HL-60/S4 treated with phorbol 12-myristate 13-acetate at 8.2 ng/mL for 4 days and 3 days (cell line): Measurements from ENCODE around the gene GJD4.

Experiments
- in situ Hi-C: fragments of 300-500 bp; cut with MboI; formaldehyde crosslinking; loops from 2 replicates; pipeline ENCODE4 v1.15.0; 2022; ENCODE audit warnings: low sequenced_read_pairs

The GJD4 gene

GRCh38 chr10:35578618-35578956 is 26.6 kb upstream of the GJD4 start:
- in situ Hi-C loops, result no loop called here

DNA sequence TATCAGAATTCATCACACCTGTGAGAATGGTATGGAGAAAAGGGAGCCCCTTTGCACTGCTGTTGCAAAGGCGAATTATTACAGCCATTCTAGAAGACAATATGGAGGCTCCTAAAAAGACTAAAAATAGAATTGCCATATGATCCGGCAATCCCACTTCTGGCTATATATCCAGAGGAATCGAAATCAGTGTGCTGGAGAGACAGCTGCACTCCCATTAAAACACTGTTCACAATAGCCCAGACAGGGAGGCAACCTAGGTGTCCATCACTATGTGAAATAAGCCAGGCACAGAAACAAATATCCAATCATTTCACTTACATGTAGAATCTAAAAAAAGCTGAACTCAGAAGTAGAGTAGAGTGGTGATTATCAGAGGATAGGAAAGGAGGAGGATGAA is 26.0 kb upstream of the GJD4 start:
- in situ Hi-C loops, result no loop called here

DNA sequence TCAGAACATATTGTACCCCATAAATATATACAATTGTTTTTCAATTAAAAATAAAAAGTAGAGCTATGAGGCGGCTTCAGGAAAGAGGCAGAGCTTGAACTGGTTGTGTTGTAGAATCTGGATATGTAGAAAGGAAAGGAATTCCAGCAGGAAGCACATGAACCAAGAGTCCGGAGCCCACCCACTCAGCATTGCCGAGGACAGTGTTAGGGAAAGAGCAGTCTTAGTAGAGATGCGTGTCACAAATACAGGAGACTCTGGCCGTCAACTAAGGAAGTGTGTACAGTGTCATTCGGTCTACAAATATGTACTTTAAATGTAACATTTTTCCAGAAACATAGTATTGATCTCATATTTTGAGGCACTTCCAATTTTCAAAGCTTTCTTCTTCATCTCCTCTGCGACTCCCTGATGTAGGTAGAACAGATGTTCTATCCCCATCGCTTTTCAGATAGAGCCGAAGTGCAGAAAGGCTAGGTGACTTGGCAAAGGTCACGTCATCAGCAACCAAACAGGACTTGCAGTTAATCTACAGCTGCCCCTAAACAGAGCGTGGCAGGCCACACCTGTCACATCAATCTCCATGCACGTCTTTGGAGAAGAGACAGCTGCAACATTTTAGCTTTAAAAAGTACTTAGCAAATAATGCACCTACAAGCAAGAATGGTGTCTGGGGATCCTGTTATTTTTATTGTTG is 25.3 kb upstream of the GJD4 start:
- in situ Hi-C loops, result no loop called here

- in situ Hi-C loops, result no loop called here
Observed at GRCh38 chr10:35580423-35580770, 24.7 kb upstream of the GJD4 start.

- in situ Hi-C loops, result no loop called here
Observed at GRCh38 chr10:35581655-35582054, 23.5 kb upstream of the GJD4 start.

- in situ Hi-C loops, result no loop called here
Observed at GRCh38 chr10:35584946-35585345, 20.2 kb upstream of the GJD4 start.

DNA sequence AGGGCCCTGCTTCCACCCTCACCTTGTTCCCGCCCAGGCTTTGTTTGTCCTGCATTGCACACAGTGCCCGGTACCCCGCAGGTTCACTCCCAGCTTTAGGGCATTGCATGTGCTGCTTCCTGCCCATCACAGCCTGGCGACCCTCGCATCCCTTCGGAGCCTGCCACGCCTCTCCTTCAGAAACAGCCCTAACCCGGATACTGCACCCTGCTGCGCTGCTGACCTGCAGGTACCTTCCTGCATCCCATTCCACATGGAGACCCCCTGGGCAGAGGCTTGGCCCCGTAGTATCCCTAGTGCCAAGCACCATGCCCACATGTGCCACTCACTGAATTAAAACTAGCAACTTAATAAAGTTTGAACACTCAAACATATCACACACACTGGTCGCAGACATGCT is 19.8 kb upstream of the GJD4 start:
- in situ Hi-C loops, result no loop called here

DNA sequence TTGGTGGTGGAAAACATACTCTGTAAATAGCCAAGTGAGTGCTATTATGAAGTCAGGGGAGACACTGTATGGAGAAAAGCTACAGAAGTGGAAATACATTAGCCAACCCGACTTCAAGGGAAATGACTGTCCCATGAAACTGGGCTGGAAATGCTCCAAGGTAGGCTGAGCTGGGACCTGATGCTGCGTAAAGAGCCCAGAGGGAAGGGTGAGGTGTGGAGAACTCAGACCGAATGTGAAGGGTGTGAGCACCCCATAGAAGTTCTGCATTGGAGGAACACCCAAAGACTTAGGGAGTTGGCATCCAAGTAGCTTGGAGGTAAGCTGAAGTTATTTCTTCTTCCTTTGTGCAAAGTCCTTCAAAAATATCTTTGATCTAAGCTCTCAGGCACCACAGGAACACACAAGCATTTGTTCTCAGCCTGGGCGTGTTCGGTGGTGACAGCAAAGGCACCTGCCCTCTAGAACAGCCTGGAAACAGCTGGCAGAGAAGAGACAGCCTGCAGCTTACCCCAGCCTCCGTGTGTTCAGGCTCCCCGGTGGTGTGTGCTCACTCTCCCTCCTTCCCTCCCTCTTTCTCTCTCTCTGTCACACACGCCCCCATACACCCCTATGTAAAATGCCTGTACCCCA is 19.1 kb upstream of the GJD4 start:
- in situ Hi-C loops, result no loop called here

DNA sequence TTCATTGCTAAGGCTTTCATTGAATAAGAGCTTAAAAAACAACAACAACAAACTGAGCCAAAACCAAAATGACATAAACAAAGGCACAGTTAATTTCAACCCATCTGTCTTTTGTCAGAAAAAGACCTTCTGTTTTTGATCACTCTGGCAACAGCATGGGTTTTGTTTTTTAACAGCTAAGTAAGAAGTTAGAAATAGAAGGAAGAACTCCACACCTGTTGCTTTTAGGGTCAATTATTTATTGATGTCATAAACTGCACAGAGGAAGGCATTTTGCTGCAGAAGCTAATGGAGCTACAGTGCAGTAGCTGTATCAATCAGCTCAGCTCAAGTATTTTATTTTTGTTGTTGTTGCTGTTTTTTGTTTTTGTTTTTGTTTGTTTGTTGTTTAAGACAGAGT is 16.3 kb upstream of the GJD4 start:
- in situ Hi-C loops, result no loop called here

GRCh38 chr10:35592441-35592840 is 12.7 kb upstream of the GJD4 start:
- in situ Hi-C loops, result no loop called here

- in situ Hi-C loops, result no loop called here
Observed at GRCh38 chr10:35594115-35595079, 10.7 kb upstream of the GJD4 start.

GRCh38 chr10:35595106-35595505 is 10.0 kb upstream of the GJD4 start:
- in situ Hi-C loops, result no loop called here

DNA sequence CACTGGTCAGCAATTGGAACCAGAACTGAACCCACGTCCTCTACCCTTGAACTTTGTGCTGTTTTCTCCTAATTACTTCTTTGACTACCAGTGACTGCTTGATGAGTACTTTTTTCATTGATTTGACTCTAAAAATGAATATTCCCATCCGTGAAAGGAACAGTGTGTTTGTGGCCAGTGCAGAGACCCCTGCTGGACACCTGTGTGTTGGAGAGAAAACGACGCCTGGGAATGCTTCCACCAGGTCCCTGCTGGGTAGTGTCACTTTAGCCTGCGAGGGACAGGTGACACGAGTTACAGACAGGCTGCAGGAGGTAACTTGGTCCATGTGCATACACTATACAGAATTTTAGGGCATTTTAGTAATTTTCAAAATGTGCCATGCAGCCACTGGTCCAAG is 6.8 kb upstream of the GJD4 start:
- in situ Hi-C loops, result no loop called here

- in situ Hi-C loops, result no loop called here
Observed at GRCh38 chr10:35600193-35600592, 4.9 kb upstream of the GJD4 start.

DNA sequence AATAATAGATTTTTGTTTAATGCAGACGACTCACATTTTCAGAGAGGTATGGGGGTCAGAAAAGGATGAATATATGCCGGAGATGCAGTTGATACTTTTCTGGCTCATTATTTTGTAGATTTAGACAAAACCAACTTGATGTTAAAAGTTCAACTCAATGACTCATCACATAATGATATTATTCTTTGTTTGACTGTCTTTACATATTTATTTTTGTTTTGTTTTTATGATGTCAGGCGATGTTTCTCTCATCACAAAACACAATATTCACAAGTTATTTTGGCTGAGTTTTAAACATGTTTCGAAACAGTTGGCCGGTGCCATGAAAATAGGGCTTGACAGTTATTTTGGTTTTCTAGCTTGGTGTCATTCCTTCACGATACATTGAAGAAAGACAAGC is 1.3 kb downstream of the GJD4 start:
- in situ Hi-C loops, result no loop called here

DNA sequence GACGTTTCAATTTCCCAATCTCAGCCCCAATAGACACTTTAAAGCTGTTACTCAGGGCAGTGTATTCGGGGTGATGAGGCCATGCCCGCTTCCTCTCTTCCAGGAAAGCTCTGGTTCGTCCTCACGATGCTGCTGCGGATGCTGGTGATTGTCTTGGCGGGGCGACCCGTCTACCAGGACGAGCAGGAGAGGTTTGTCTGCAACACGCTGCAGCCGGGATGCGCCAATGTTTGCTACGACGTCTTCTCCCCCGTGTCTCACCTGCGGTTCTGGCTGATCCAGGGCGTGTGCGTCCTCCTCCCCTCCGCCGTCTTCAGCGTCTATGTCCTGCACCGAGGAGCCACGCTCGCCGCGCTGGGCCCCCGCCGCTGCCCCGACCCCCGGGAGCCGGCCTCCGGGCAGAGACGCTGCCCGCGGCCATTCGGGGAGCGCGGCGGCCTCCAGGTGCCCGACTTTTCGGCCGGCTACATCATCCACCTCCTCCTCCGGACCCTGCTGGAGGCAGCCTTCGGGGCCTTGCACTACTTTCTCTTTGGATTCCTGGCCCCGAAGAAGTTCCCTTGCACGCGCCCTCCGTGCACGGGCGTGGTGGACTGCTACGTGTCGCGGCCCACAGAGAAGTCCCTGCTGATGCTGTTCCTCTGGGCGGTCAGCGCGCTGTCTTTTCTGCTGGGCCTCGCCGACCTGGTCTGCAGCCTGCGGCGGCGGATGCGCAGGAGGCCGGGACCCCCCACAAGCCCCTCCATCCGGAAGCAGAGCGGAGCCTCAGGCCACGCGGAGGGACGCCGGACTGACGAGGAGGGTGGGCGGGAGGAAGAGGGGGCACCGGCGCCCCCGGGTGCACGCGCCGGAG is 2.6 kb downstream of the GJD4 start:
- in situ Hi-C loops, result no loop called here

- in situ Hi-C loops, result no loop called here
Observed at GRCh38 chr10:35608328-35608672, 3.2 kb downstream of the GJD4 start.

DNA sequence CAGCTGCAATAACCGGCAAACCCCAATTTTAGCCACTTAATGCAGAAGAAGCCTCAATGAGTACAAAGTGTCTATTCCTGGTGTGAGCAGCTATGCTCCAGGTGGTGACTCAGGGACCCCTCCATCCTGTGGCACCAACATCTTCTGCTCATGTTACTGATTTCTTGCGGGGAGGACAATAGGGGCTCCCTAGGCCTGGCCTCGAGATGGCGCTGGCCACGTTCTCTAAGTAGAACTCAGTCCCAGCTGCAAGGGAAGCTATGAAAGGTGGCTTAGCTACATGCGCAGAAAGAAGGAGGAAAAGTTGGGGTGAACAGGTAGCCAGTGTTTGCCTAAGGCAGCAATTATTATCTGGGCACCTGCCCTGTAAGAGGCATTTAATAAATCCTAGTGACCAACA is 6.6 kb downstream of the GJD4 start:
- in situ Hi-C loops, result no loop called here

DNA sequence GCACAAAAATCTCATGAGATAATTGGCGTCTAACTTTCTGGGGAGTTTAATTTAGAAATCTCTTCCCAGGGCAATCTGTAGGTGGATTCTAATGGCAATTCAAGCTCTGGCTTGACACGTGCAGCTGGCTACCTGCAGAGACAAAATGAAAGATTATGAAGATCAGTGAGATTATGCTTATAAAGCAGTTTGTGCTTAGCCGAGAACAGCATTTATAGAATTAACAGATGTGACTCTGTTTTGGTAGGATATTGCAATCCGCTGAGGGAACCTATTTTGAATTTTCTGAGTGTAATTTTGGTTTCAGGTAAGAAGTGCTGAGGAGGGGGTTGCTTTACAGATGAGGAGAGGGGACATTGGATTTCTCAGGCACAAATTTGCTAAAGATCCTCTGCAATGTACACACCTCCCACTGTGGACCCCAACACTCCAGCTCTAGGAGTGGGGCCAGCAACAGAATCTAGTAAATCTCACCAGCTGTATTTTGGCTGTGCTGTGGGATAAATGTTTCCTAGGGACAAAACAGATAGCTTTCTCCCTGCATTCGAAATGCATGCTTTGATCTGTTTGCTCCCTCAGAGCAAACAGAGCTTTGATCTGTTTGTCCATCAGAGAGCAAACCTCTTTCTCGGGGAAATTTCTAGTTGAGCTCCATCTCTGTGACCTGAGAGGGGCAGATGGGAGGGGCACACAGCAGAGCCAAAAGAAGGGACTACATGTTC is 7.4 kb downstream of the GJD4 start:
- in situ Hi-C loops, result no loop called here

DNA sequence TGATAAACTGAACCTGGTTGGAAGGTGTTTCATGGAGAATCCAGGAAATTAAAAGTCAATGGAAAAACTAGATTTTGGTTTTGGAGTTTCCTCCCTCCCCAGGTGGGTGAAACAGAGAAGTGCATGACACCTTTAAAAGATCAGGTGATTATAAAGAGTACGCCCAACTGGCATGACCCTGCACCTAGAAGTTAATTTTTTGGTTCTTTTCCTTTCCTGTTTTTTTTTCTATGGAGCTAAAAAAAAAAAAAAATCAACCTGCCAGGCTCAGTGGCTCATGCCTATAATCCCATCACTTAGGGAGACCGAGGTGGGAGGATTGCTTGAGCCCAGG is 7.9 kb downstream of the GJD4 start:
- in situ Hi-C loops, result no loop called here
